Spleen (tissue), 11 donors: ENCODE data around the gene SH3BP1. TPM values are rescaled to one million over a fixed set of nuclear protein-coding genes. Genes with fewer than 3 reads are reported as not detected.

Experiments
- DNase-seq: peaks from one replicate; pipeline ENCODE4 v3.0.0-alpha.2; 2020
- H3K27ac ChIP-seq, 8 donors: fragments of 200-600 bp; sonication (generic) in 7 of 8; 1 replicate in 4 of 8; 2 replicates in 4 of 8; pipeline versions ENCODE4 v1.5.0 to v1.8.0; 2016 to 2021; ENCODE audit warnings: inconsistent platforms in 4 of 8, mild to moderate bottlenecking in 4 of 8, moderate library complexity in 1 of 8
- H3K27me3 ChIP-seq, 7 donors: fragments of 200-600 bp; sonication (generic) in 6 of 7; replicated peaks in 1 of 7; 1 replicate in 4 of 7; 2 replicates in 3 of 7; pipeline versions ENCODE4 v1.5.0 to v1.8.0; 2016 to 2021; ENCODE audit warnings: inconsistent platforms in 3 of 7, mild to moderate bottlenecking in 1 of 7
- H3K36me3 ChIP-seq, 6 donors: fragments of 200-600 bp; sonication (generic) in 5 of 6; 1 replicate in 4 of 6; 2 replicates in 2 of 6; pipeline versions ENCODE4 v1.5.0 to v1.8.0; 2016 to 2021; ENCODE audit warnings: inconsistent platforms in 2 of 6
- H3K4me1 ChIP-seq, 6 donors: fragments of 200-600 bp; sonication (generic) in 5 of 6; 1 replicate in 3 of 6; 2 replicates in 3 of 6; pipeline versions ENCODE4 v1.5.0 to v1.8.0; 2016 to 2021; ENCODE audit warnings: inconsistent platforms in 3 of 6
- H3K4me3 ChIP-seq, 8 donors: fragments of 200-600 bp; sonication (generic) in 7 of 8; 1 replicate in 4 of 8; 2 replicates in 4 of 8; pipeline versions ENCODE4 v1.5.0 to v1.8.0; 2016 to 2021; ENCODE audit warnings: inconsistent platforms in 4 of 8, mild to moderate bottlenecking in 4 of 8, moderate library complexity in 2 of 8
- H3K9me3 ChIP-seq, 8 donors: fragments of 200-600 bp; sonication (generic) in 7 of 8; 1 replicate in 4 of 8; 2 replicates in 4 of 8; pipeline versions ENCODE4 v1.5.0 to v1.8.0; 2016 to 2021; ENCODE audit warnings: inconsistent platforms in 4 of 8
- POLR2A ChIP-seq, 3 donors: fragments of 450-650 bp; IDR thresholded peaks; one replicate each; pipeline ENCODE4 v1.5.1; 2017; ENCODE audit warnings: antibody characterized with exemption in 3 of 3, mild to moderate bottlenecking in 1 of 3
- POLR2AphosphoS5 ChIP-seq, 3 donors: sonication (generic); formaldehyde crosslinking; IDR thresholded peaks; one replicate each; pipeline ENCODE4 v1.5.1; 2017; ENCODE audit warnings: antibody characterized with exemption in 3 of 3
- WGBS, 5 donors: extraction: QIAGEN DNeasy Blood & Tissue Kit in 3 of 5; methylation state at CpG; one replicate each; pipeline versions ENCODE4 v1.1.5 to v1.1.7; 2013 to 2018; 5-methylcytosine and 5-hydroxymethylcytosine counted together
- intact Hi-C: fragments of 100-400 bp; cut with DNase I; formaldehyde crosslinking; loops from one replicate; pipeline ENCODE4 v1.15.0; 2023; ENCODE audit warnings: low total_unique reads
- polyA plus RNA-seq, 3 donors: library from polyadenylated mRNA; stranded (reverse); fragments of 200-250 nt; gene quantifications; one replicate each; pipeline ENCODE4 v1.2.1, GENCODE V29; 2013
- total RNA-seq, 7 donors: library from RNA; depleted of rRNA in 3 of 7; stranded (reverse); fragments of >200 nt in 3 of 7; fragmentation: NEBNext Ultra II Directional in 4 of 7; extraction: Animal tissue kit (Norgen Biotek cat#: 25700) in 4 of 7; gene quantifications; one replicate each; pipeline versions ENCODE4 v1.1.0 to v1.2.1, GENCODE V29; 2016 to 2021
- TF ChIP-seq, protein P1 (sequence below), 11 experiments: fragments of 200-600 bp in 7 of 11; fragments of 450-650 bp in 4 of 11; sonication (generic) in 4 of 11; IDR thresholded peaks in 8 of 11; conservative IDR thresholded peaks in 3 of 11; 1 replicate in 7 of 11; 2 replicates in 4 of 11; pipeline versions ENCODE4 v1.4.0 to v1.8.0; 2016 to 2021; ENCODE audit warnings: antibody characterized with exemption in 11 of 11, inconsistent platforms in 4 of 11, mild to moderate bottlenecking in 1 of 11
- donor health status: healthy with polysubstance abuse.
- donor health status: DM: no; HTN: no; CAD: no; lungs with moderate emphysema.
- donor health status: DM: no; HTN: no; CAD: no.
- donor health status: Bipolar disorder and iron deficiency.
- donor health status: healthy.
- donor health status: DM: no; HTN: no; CAD: no.
- donor health status: DM: yes; HTN: yes; CAD: no.

Gene SH3BP1
- total and polyA plus RNA-seq, 10 donors = 17.7 to 78.9 (median 57.2) TPM

DNA sequence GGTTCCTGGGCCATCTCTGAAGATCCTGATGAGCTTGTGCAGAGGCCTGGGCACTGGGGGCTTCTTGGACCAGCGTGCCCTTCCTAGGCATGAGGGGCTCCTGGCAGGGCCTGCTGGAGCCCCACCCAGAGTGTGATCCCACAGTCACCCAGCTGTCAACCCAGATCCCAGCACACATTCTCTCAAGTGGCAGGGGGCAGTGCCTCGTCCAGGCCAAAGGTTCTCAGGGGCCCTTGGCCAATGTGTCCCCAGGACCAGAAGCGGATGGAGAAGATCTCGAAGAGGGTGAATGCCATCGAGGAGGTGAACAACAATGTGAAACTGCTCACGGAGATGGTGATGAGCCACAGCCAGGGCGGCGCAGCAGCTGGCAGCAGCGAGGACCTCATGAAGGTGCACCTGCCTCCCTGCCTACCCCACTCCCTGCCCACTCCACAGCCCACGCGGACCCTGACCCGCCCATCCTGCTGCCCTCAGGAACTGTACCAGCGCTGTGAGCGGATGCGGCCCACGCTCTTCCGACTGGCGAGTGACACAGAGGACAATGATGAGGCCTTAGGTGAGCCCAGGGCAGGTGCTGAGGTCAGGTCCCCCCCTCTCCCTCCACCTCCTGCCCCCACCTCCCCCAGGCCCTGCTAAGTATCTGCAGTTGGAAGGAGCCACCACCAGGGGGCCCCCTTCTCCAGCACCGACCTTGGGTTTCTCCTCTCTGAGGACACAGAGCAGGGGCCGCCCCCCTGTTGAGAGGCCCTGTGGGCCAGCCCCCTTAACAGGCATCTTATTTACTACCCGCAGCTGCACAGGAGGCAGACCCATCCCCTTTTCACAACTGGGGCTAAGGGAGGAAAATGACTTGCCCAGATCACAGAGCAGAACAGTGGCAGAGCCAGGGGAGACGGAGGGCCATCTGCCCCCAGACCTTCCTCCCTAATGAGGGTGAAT, 16.1 kb upstream of the SH3BP1 start:
- no peaks in the 10 kb centered on the region for H3K27me3 ChIP-seq
- intact Hi-C loops = loop anchor here (5.0 kb wide), 1 partner anchor 59 kb away; no protein-coding TSS in a partner anchor
- H3K36me3 ChIP-seq = peaks cover 0 to 87% (median 36%) of the 10 kb centered on the region in 6 donors
- H3K9me3 ChIP-seq = no peaks in the 10 kb centered on the region
- TF ChIP-seq POLR2A (IDR thresholded peaks at IDR 0.05) (no peak), POLR2AphosphoS5 (IDR thresholded peaks at IDR 0.05) (peak in 2 of 3 donors; percentile 33 to 53)
- TF ChIP-seq, protein P1, sequence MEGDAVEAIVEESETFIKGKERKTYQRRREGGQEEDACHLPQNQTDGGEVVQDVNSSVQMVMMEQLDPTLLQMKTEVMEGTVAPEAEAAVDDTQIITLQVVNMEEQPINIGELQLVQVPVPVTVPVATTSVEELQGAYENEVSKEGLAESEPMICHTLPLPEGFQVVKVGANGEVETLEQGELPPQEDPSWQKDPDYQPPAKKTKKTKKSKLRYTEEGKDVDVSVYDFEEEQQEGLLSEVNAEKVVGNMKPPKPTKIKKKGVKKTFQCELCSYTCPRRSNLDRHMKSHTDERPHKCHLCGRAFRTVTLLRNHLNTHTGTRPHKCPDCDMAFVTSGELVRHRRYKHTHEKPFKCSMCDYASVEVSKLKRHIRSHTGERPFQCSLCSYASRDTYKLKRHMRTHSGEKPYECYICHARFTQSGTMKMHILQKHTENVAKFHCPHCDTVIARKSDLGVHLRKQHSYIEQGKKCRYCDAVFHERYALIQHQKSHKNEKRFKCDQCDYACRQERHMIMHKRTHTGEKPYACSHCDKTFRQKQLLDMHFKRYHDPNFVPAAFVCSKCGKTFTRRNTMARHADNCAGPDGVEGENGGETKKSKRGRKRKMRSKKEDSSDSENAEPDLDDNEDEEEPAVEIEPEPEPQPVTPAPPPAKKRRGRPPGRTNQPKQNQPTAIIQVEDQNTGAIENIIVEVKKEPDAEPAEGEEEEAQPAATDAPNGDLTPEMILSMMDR (IDR thresholded peaks at IDR 0.05 in 8 of 11, conservative IDR thresholded peaks at IDR 0.05 in 3 of 11) = peak; percentile 29 to 97 (median 92)
- H3K27ac ChIP-seq = peak overlapping the region; percentile 7 to 96 (median 44)
- DNase-seq = peak; percentile 93
- WGBS, 5 donors = 50 to 66% (median 57%) methylated on average over 15 to 22 of the region's 22 CpGs
- peaks cover 36 to 75% (median 50%) of the 10 kb centered on the region in 6 donors for H3K4me1 ChIP-seq
- H3K4me3 ChIP-seq = no peak overlapping the region

DNA sequence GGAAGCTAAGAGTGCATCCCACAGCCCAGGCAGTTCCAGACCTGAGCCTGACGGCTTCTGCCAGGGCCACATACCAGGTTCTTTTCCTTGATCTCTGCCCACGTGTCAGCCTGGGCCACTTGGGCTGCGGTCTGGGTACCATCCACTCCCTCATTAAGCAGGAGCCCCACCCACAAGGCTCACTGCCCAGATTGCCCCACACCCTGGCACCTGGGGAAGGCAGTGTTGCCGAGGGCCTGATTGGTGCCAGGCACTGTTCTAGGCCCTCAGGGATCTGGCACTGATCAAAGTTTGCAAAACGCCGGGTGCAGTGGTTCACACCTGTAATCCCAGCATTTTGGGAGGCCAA, 15.5 kb upstream of the SH3BP1 start:
- Histone ChIP-seq H3K36me3 (peaks cover 0 to 87% (median 32%) of the 10 kb centered on the region in 6 donors), H3K27me3 (no peaks in the 10 kb centered on the region), H3K27ac (peak overlapping the region; percentile 6 to 96 (median 44)), H3K4me1 (peaks cover 36 to 77% (median 53%) of the 10 kb centered on the region in 6 donors), H3K9me3 (no peaks in the 10 kb centered on the region), H3K4me3 (no peak overlapping the region)
- intact Hi-C loops = loop anchor here (5.0 kb wide), 1 partner anchor 58 kb away; no protein-coding TSS in a partner anchor
- TF ChIP-seq, protein P1 (IDR thresholded peaks at IDR 0.05 in 8 of 11, conservative IDR thresholded peaks at IDR 0.05 in 3 of 11) = no peak
- TF ChIP-seq POLR2A (IDR thresholded peaks at IDR 0.05) (no peak), POLR2AphosphoS5 (IDR thresholded peaks at IDR 0.05) (no peak)
- WGBS, 5 donors = 80 to 88% (median 83%) methylated on average over 5 to 6 of the region's 6 CpGs
- no peak for DNase-seq

DNA sequence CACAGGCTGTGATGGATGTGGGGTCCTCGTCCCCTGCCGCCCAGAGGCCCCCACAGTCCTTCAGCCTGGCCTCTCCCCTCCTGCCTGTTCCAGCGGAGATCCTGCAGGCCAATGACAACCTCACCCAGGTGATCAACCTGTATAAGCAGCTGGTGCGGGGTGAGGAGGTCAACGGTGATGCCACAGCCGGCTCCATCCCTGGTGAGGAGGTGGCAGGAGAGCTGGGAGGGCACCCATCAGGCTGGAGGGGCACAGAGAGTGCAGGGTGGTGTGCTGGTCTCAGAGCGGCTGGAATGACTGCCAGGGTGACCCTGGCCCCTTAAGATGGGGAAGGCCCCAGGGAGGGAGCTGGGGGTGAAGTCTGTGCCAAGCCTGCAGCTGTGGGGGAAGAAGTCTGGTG, 14.6 kb upstream of the SH3BP1 start:
- Histone ChIP-seq H3K27ac (peak overlapping the region in 4 of 8 donors; percentile 10 to 96 (median 54)), H3K4me1 (peaks cover 36 to 77% (median 53%) of the 10 kb centered on the region in 6 donors), H3K4me3 (no peak overlapping the region), H3K36me3 (peaks cover 0 to 87% (median 32%) of the 10 kb centered on the region in 6 donors), H3K27me3 (no peaks in the 10 kb centered on the region), H3K9me3 (no peaks in the 10 kb centered on the region)
- DNase-seq = no peak
- TF ChIP-seq POLR2A (IDR thresholded peaks at IDR 0.05) (no peak), POLR2AphosphoS5 (IDR thresholded peaks at IDR 0.05) (peak in 1 of 3 donors; percentile 35)
- TF ChIP-seq, protein P1 (IDR thresholded peaks at IDR 0.05 in 8 of 11, conservative IDR thresholded peaks at IDR 0.05 in 3 of 11) = no peak
- 86 to 96% (median 94%) methylated on average over 7 of the region's 7 CpGs for WGBS, 5 donors
- intact Hi-C loops = loop anchor here (5.0 kb wide), 1 partner anchor 57 kb away; no protein-coding TSS in a partner anchor

DNA sequence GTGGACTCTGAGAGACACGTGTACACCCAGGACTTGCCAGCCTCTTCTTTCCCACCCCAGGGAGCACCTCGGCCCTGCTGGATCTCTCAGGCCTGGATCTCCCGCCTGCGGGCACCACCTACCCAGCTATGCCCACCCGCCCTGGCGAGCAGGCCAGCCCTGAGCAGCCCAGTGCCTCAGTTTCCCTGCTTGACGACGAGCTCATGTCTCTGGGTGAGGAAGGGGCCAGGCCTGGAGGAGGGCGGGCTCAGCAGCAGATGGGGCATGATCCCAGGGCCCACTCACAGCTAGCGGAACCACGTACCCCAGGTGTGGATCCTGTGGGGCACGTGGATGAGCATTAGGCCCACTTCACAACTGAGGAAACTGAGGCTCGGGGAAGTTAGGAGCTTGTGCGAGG, 13.7 kb upstream of the SH3BP1 start:
- H3K9me3 ChIP-seq = no peaks in the 10 kb centered on the region
- H3K27ac ChIP-seq = peak overlapping the region in 7 of 8 donors; percentile 23 to 96 (median 82)
- H3K36me3 ChIP-seq = peaks cover 0 to 87% (median 31%) of the 10 kb centered on the region in 6 donors
- H3K4me3 ChIP-seq = no peak overlapping the region
- 88 to 95% (median 90%) methylated on average over 10 to 14 of the region's 14 CpGs for WGBS, 5 donors
- TF ChIP-seq POLR2AphosphoS5 (IDR thresholded peaks at IDR 0.05) (peak in 2 of 3 donors; percentile 25 to 49), POLR2A (IDR thresholded peaks at IDR 0.05) (no peak)
- TF ChIP-seq, protein P1 (IDR thresholded peaks at IDR 0.05 in 8 of 11, conservative IDR thresholded peaks at IDR 0.05 in 3 of 11) = no peak
- intact Hi-C loops = no loop called here
- peaks cover 36 to 71% (median 54%) of the 10 kb centered on the region in 6 donors for H3K4me1 ChIP-seq
- no peak for DNase-seq
- H3K27me3 ChIP-seq = no peaks in the 10 kb centered on the region
